AG04450 (cell line): ENCODE data around the gene ATP2B3. TPM values are rescaled to one million over a fixed set of nuclear protein-coding genes. Genes with fewer than 3 reads are reported as not detected.

Experiments
- CTCF ChIA-PET: fragments of 300-600, 350-600 bp; formaldehyde crosslinking; extraction: SDS; loops from one replicate; lab custom pipeline; 2022; ENCODE audit warnings: antibody characterized with exemption, inconsistent platforms; lab: Charles Lee
- POLR2A ChIA-PET: fragments of 350-600 bp; formaldehyde crosslinking; extraction: SDS; loops from one replicate; lab custom pipeline; 2021; ENCODE audit warnings: antibody characterized with exemption, inconsistent platforms; lab: Yijun Ruan, JAX
- DNase-seq: peaks from one replicate; pipeline ENCODE4 v3.0.0-alpha.2; 2011; ENCODE audit warnings: low read depth, low spot score
- H3K27ac ChIP-seq: one replicate; pipeline ENCODE4 v1.5.1; 2012; ENCODE audit warnings: low read depth, low read length, control low read depth
- H3K27me3 ChIP-seq: one replicate; pipeline ENCODE4 v1.6.0; 2012; ENCODE audit warnings: low read length; ENCODE audit not compliant: control insufficient read depth, insufficient read depth
- H3K4me3 ChIP-seq: 2 replicates; pipeline ENCODE4 v1.5.1; 2011; ENCODE audit warnings: mild to moderate bottlenecking, low read depth, low read length, control low read depth
- H3K9me3 ChIP-seq: 2 replicates; pipeline ENCODE4 v1.5.1; 2012; ENCODE audit warnings: low read length; ENCODE audit not compliant: control insufficient read depth, insufficient read depth
- CTCF ChIP-seq: IDR thresholded peaks from 2 replicates; pipeline ENCODE4 v1.5.1; 2011; ENCODE audit warnings: low read depth, low read length, control low read depth, inconsistent platforms
- polyA plus RNA-seq: library from polyadenylated mRNA; depleted of rRNA; stranded (reverse); fragments of >200 nt; gene quantifications from 2 replicates; pipeline ENCODE4 v1.2.3, GENCODE V29; 2011

ATP2B3 gene
- polyA plus RNA-seq, 1 experiment: 0.01 TPM

- no peaks in the 10 kb centered on the region for H3K9me3 ChIP-seq
- CTCF ChIA-PET: interaction anchor here (0.7 to 1.1 kb wide), 3 partner anchors 10 to 107 kb away, joined by 3 to 4 read pairs (median 3); no protein-coding TSS in a partner anchor
- DNase-seq: no peak
- no peak overlapping the region for H3K4me3 ChIP-seq
- no peak overlapping the region for H3K27ac ChIP-seq
- TF ChIP-seq CTCF: no peak
- POLR2A ChIA-PET: no interaction called here
- peaks cover 3% of the 10 kb centered on the region for H3K27me3 ChIP-seq
Measured at GRCh38 chrX:153560466-153560865, 43.0 kb downstream of the ATP2B3 start.

- Histone ChIP-seq H3K27ac (no peak overlapping the region), H3K9me3 (no peaks in the 10 kb centered on the region), H3K4me3 (no peak overlapping the region), H3K27me3 (no peaks in the 10 kb centered on the region)
- no peak for TF ChIP-seq CTCF
- ChIA-PET POLR2A (no interaction called here), CTCF (no interaction called here)
- no peak for DNase-seq
Measured at GRCh38 chrX:153561337-153561736, 43.9 kb downstream of the ATP2B3 start.

GRCh38 chrX:153562546-153562945 is 45.1 kb downstream of the ATP2B3 start:
- Histone ChIP-seq H3K4me3 (no peak overlapping the region), H3K9me3 (no peaks in the 10 kb centered on the region), H3K27me3 (no peaks in the 10 kb centered on the region), H3K27ac (no peak overlapping the region)
- no peak for TF ChIP-seq CTCF
- CTCF ChIA-PET: interaction anchor here (0.9 to 1.1 kb wide), 2 partner anchors 104 to 106 kb away, joined by 3 to 8 read pairs; no protein-coding TSS in a partner anchor
- POLR2A ChIA-PET: no interaction called here
- no peak for DNase-seq

- H3K4me3 ChIP-seq: no peak overlapping the region
- H3K27ac ChIP-seq: no peak overlapping the region
- H3K27me3 ChIP-seq: no peaks in the 10 kb centered on the region
- ChIA-PET POLR2A (no interaction called here), CTCF (interaction anchor here (0.6 kb wide), 1 partner anchor 46 kb away, joined by 3 read pairs; no protein-coding TSS in a partner anchor)
- no peak for TF ChIP-seq CTCF
- no peak for DNase-seq
- H3K9me3 ChIP-seq: no peaks in the 10 kb centered on the region
Measured at GRCh38 chrX:153564047-153564606, 46.7 kb downstream of the ATP2B3 start.

GRCh38 chrX:153565996-153566580 is 48.6 kb downstream of the ATP2B3 start:
- H3K4me3 ChIP-seq: no peak overlapping the region
- no peak overlapping the region for H3K27ac ChIP-seq
- POLR2A ChIA-PET: no interaction called here
- no peak for DNase-seq
- H3K27me3 ChIP-seq: no peaks in the 10 kb centered on the region
- no peak for TF ChIP-seq CTCF
- CTCF ChIA-PET: no interaction called here
- H3K9me3 ChIP-seq: no peaks in the 10 kb centered on the region
